SK-N-SH treated with all-trans-retinoic acid at 6 μM for 48 hours (cell line): Measurements from ENCODE around the gene AUTS2.

ENCODE experiments used
- ATAC-seq: fragments of 200-7000 bp; cut with Tn5 transposase; 3 replicates; pipeline ENCODE4 v1.9.1; 2020; ENCODE audit warnings: mild to moderate bottlenecking, moderate library complexity
- ARNTL ChIP-seq: fragments of 450-650 bp; formaldehyde crosslinking; IDR thresholded peaks from 2 replicates; pipeline ENCODE4 v1.5.0; 2020; ENCODE audit warnings: low read depth, mild to moderate bottlenecking, moderate library complexity, borderline replicate concordance
- BACH2 ChIP-seq: fragments of 250-450 bp; sonication (Bioruptor Pico); IDR thresholded peaks from 2 replicates; pipeline ENCODE4 v1.9.0; 2021; ENCODE audit warnings: mild to moderate bottlenecking, borderline replicate concordance
- CREB5 ChIP-seq: fragments of 250-450 bp; sonication (Bioruptor Pico); IDR thresholded peaks from 2 replicates; pipeline ENCODE4 v1.5.1; 2020; ENCODE audit warnings: low read depth, mild to moderate bottlenecking, moderate library complexity
- CSDC2 ChIP-seq: fragments of 250-450 bp; sonication (Bioruptor Pico); IDR thresholded peaks from 2 replicates; pipeline ENCODE4 v1.5.0; 2020; ENCODE audit warnings: mild to moderate bottlenecking, moderate library complexity
- CSRNP3 ChIP-seq: fragments of 250-450 bp; sonication (Bioruptor Pico); IDR thresholded peaks from 2 replicates; pipeline ENCODE4 v1.5.1; 2021; ENCODE audit warnings: mild to moderate bottlenecking, moderate library complexity
- ESRRG ChIP-seq: fragments of 250-450 bp; sonication (Bioruptor Pico); IDR thresholded peaks from 2 replicates; pipeline ENCODE4 v1.6.1; 2021; ENCODE audit warnings: mild to moderate bottlenecking
- GLIS3 ChIP-seq: fragments of 250-450 bp; sonication (Bioruptor Pico); IDR thresholded peaks from 2 replicates; pipeline ENCODE4 v1.5.0; 2020; ENCODE audit warnings: mild to moderate bottlenecking, moderate library complexity
- ISL1 ChIP-seq: fragments of 250-450 bp; sonication (Bioruptor Pico); IDR thresholded peaks from 2 replicates; pipeline ENCODE4 v2.1.2; 2022; ENCODE audit warnings: mild to moderate bottlenecking, moderate library complexity
- OSR1 ChIP-seq: fragments of 250-450 bp; sonication (Bioruptor Pico); IDR thresholded peaks from 2 replicates; pipeline ENCODE4 v1.8.0; 2022; ENCODE audit warnings: moderate library complexity, mild to moderate bottlenecking, inconsistent platforms
- PATZ1 ChIP-seq: fragments of 250-450 bp; sonication (Bioruptor Pico); IDR thresholded peaks from 2 replicates; pipeline ENCODE4 v1.8.0; 2020; ENCODE audit warnings: mild to moderate bottlenecking, moderate library complexity, borderline replicate concordance
- PPARA ChIP-seq: fragments of 250-450 bp; sonication (Bioruptor Pico); IDR thresholded peaks from 2 replicates; pipeline ENCODE4 v1.5.0; 2020; ENCODE audit warnings: mild to moderate bottlenecking, borderline replicate concordance
- SNAI2 ChIP-seq: fragments of 250-450 bp; sonication (Bioruptor Pico); IDR thresholded peaks from 2 replicates; pipeline ENCODE4 v1.5.0; 2020; ENCODE audit warnings: mild to moderate bottlenecking, moderate library complexity
- TCF4 ChIP-seq: fragments of 250-450 bp; sonication (Bioruptor Pico); IDR thresholded peaks from 2 replicates; pipeline ENCODE4 v1.8.0; 2021; ENCODE audit warnings: mild to moderate bottlenecking, moderate library complexity, borderline replicate concordance
- TOX ChIP-seq: fragments of 250-450 bp; sonication (Bioruptor Pico); IDR thresholded peaks from 2 replicates; pipeline ENCODE4 v1.8.0; 2021; ENCODE audit warnings: mild to moderate bottlenecking, moderate library complexity, borderline replicate concordance
- ZC3H10 ChIP-seq: fragments of 250-450 bp; sonication (Bioruptor Pico); IDR thresholded peaks from 2 replicates; pipeline ENCODE4 v1.5.1; 2021; ENCODE audit warnings: mild to moderate bottlenecking, moderate library complexity
- ZNF565 ChIP-seq: fragments of 450-650 bp; formaldehyde crosslinking; conservative IDR thresholded peaks from 2 replicates; pipeline ENCODE4 v1.5.0; 2020; ENCODE audit warnings: low read depth, mild to moderate bottlenecking, moderate library complexity
- ZNF8 ChIP-seq: fragments of 450-650 bp; formaldehyde crosslinking; IDR thresholded peaks from 2 replicates; pipeline ENCODE4 v1.5.0; 2020; ENCODE audit warnings: mild to moderate bottlenecking, moderate library complexity
- TF ChIP-seq, protein P1 (sequence below): fragments of 250-450 bp; sonication (Bioruptor Pico); IDR thresholded peaks from 2 replicates; pipeline ENCODE4 v1.8.0; 2021; ENCODE audit warnings: low read depth, mild to moderate bottlenecking, moderate library complexity, borderline replicate concordance
- TF ChIP-seq, protein P2 (sequence below): fragments of 250-450 bp; sonication (Bioruptor Pico); IDR thresholded peaks from 2 replicates; pipeline ENCODE4 v1.5.0; 2020; ENCODE audit warnings: mild to moderate bottlenecking, moderate library complexity

Gene AUTS2

GRCh38 chr7:70113536-70113935, 515.3 kb downstream of the AUTS2 start:
- TF ChIP-seq ZNF565 (CRISPR knock-in tag): no peak
- TF ChIP-seq ZC3H10 (CRISPR knock-in tag): no peak
- no peak for TF ChIP-seq TCF4 (CRISPR knock-in tag)
- TF ChIP-seq ISL1 (CRISPR knock-in tag): peak; percentile 75
- no peak for TF ChIP-seq PPARA (CRISPR knock-in tag)
- TF ChIP-seq, protein P1, sequence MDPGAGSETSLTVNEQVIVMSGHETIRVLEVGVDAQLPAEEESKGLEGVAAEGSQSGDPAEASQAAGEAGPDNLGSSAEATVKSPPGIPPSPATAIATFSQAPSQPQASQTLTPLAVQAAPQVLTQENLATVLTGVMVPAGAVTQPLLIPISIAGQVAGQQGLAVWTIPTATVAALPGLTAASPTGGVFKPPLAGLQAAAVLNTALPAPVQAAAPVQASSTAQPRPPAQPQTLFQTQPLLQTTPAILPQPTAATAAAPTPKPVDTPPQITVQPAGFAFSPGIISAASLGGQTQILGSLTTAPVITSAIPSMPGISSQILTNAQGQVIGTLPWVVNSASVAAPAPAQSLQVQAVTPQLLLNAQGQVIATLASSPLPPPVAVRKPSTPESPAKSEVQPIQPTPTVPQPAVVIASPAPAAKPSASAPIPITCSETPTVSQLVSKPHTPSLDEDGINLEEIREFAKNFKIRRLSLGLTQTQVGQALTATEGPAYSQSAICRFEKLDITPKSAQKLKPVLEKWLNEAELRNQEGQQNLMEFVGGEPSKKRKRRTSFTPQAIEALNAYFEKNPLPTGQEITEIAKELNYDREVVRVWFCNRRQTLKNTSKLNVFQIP (CRISPR knock-in tag): no peak

DNA sequence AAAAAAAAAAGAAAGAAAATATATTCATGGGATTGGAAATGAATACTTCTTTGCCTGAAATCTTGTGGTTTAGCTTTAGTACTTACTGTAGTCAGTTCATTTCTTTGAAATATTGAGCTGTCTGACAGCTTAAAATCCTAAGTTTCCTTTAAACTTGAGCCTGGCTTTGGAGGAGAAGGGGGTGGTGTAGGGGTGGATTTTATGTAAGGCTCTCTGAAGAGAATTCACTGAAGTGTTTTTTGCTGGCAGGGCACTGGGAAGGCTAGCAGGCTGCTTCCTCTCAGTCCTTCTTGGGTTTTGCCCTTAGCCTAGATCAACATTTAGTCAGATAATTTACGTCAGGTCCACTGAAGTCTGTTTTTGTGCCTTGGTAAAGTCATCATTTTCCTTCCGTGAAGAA, 516.5 kb downstream of the AUTS2 start:
- TF ChIP-seq OSR1 (no peak), SNAI2 (CRISPR knock-in tag) (no peak), GLIS3 (no peak), TOX (no peak), ARNTL (no peak), ZC3H10 (CRISPR knock-in tag) (no peak)
- ATAC-seq: peak; percentile 36; the same call in 2 of the 3 replicates

More at GRCh38 chr7:70113536-70113935, 515.3 kb downstream of the AUTS2 start:
- ATAC-seq: peak; percentile 86

DNA sequence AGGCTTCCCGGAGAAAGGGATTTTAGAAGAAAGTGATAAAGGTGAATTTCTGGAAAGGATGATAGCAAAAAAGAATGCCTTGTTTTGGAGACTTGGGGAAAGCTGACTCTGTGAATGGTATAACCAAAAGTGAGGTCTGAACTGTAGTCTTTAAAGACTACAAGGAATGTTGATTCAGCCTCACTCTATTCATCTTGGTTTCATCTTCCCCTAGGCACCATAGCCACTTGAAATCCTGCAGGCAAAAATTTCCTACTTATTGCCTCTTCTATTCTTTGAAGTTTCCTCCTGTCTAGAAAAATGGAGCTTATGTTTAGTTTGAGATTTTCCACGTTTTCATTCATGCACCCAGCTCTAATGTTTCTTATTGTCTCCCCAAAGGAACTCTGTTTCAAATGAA, 518.0 kb downstream of the AUTS2 start:
- ATAC-seq: no peak

More for the DNA sequence above, 518.0 kb downstream of the AUTS2 start:
- no peak for TF ChIP-seq SNAI2 (CRISPR knock-in tag)
- no peak for TF ChIP-seq PPARA (CRISPR knock-in tag)
- no peak for TF ChIP-seq CSRNP3 (CRISPR knock-in tag)
- TF ChIP-seq CSDC2 (CRISPR knock-in tag): no peak
- TF ChIP-seq ARNTL: no peak
- TF ChIP-seq ESRRG (CRISPR knock-in tag): no peak
- no peak for TF ChIP-seq OSR1
- no peak for TF ChIP-seq PATZ1
- TF ChIP-seq, protein P2, sequence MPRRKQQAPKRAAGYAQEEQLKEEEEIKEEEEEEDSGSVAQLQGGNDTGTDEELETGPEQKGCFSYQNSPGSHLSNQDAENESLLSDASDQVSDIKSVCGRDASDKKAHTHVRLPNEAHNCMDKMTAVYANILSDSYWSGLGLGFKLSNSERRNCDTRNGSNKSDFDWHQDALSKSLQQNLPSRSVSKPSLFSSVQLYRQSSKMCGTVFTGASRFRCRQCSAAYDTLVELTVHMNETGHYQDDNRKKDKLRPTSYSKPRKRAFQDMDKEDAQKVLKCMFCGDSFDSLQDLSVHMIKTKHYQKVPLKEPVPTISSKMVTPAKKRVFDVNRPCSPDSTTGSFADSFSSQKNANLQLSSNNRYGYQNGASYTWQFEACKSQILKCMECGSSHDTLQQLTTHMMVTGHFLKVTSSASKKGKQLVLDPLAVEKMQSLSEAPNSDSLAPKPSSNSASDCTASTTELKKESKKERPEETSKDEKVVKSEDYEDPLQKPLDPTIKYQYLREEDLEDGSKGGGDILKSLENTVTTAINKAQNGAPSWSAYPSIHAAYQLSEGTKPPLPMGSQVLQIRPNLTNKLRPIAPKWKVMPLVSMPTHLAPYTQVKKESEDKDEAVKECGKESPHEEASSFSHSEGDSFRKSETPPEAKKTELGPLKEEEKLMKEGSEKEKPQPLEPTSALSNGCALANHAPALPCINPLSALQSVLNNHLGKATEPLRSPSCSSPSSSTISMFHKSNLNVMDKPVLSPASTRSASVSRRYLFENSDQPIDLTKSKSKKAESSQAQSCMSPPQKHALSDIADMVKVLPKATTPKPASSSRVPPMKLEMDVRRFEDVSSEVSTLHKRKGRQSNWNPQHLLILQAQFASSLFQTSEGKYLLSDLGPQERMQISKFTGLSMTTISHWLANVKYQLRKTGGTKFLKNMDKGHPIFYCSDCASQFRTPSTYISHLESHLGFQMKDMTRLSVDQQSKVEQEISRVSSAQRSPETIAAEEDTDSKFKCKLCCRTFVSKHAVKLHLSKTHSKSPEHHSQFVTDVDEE (CRISPR knock-in tag): no peak
- no peak for TF ChIP-seq CREB5
- no peak for TF ChIP-seq BACH2 (CRISPR knock-in tag)
- TF ChIP-seq ZC3H10 (CRISPR knock-in tag): no peak
- no peak for TF ChIP-seq GLIS3
- TF ChIP-seq ZNF8 (CRISPR knock-in tag): no peak
- no peak for TF ChIP-seq ZNF565 (CRISPR knock-in tag)
